GM18502 (cell line): ENCODE measurements around the gene CKS2.
"Not testable (repeated sequence)": the region's sequence is repeated elsewhere in the genome, so short reads cannot be mapped to it uniquely, and the experiment has no call there.

Experiments used
- ATAC-seq: cut with Tn5 transposase; IDR thresholded peaks from one replicate; pipeline ENCODE4 v1.9.1; 2021; ENCODE audit warnings: mild to moderate bottlenecking; ENCODE audit not compliant: unreplicated experiment, poor library complexity

CKS2 gene

GRCh38 chr9:89310475-89311345 is at the start of gene CKS2:
CKS2 (plus strand) TSS chr9:89311195; CDS start chr9:89311293, 98 bp downstream.
- peak; percentile 89 for ATAC-seq

- no peak for ATAC-seq
These were observed 37.3 kb upstream of the CKS2 start for GRCh38 chr9:89273528-89274279.

GRCh38 chr9:89274838-89275237 is 36.2 kb upstream of the CKS2 start:
- ATAC-seq = no peak

- ATAC-seq = not testable (repeated sequence)
These were observed 35.0 kb upstream of the CKS2 start for GRCh38 chr9:89276040-89276439.

- ATAC-seq = no peak
These were observed 34.0 kb upstream of the CKS2 start for GRCh38 chr9:89277043-89277442.

- no peak for ATAC-seq
These were observed 33.5 kb upstream of the CKS2 start for GRCh38 chr9:89277454-89277853.

GRCh38 chr9:89278551-89278950 is 32.4 kb upstream of the CKS2 start:
- ATAC-seq = no peak

GRCh38 chr9:89278997-89279739 is 31.8 kb upstream of the CKS2 start:
- no peak for ATAC-seq

GRCh38 chr9:89281106-89281505 is 29.9 kb upstream of the CKS2 start:
- no peak for ATAC-seq

- ATAC-seq = not testable (repeated sequence)
These were observed 28.6 kb upstream of the CKS2 start for GRCh38 chr9:89282248-89282968.

- no peak for ATAC-seq
These were observed 26.9 kb upstream of the CKS2 start for GRCh38 chr9:89284076-89284475.

GRCh38 chr9:89291741-89292140 is 19.3 kb upstream of the CKS2 start:
- ATAC-seq = no peak

GRCh38 chr9:89293014-89293413 is 18.0 kb upstream of the CKS2 start:
- no peak for ATAC-seq

GRCh38 chr9:89295400-89295799 is 15.6 kb upstream of the CKS2 start:
- no peak for ATAC-seq

GRCh38 chr9:89301996-89302395 is 9.0 kb upstream of the CKS2 start:
- ATAC-seq = not testable (repeated sequence)

GRCh38 chr9:89304020-89304833 is 6.8 kb upstream of the CKS2 start:
- no peak for ATAC-seq

- no peak for ATAC-seq
These were observed 6.2 kb upstream of the CKS2 start for GRCh38 chr9:89304834-89305188.

- no peak for ATAC-seq
These were observed 5.1 kb upstream of the CKS2 start for GRCh38 chr9:89305868-89306267.

GRCh38 chr9:89309166-89309565 is 1.8 kb upstream of the CKS2 start:
- no peak for ATAC-seq
